Measurements from ENCODE around the gene KLHL10. TPM values are rescaled to one million over a fixed set of nuclear protein-coding genes. Genes with fewer than 3 reads are reported as not detected.
A peak's percentile ranks its signal among the peaks of the same experiment; 100 is the strongest.

Gene KLHL10
- total and polyA plus RNA-seq, 2 experiments from 2014 or later, result 0.13 to 0.42 TPM

GRCh38 chr17:41885733-41886132 is 48.1 kb downstream of the KLHL10 start:
- Mint-ChIP-seq H3K36me3 (ENCODE audit: low read depth) (peaks cover 93% of the 10 kb centered on the region), H3K4me1 (peaks cover 3% of the 10 kb centered on the region; the same call in 1 of the 3 replicates), H3K27me3 (ENCODE audit: insufficient read depth, low read depth, poor library complexity) (peaks cover 8% of the 10 kb centered on the region), H3K4me3 (no peak overlapping the region), H3K27ac (no peak overlapping the region), H3K9me3 (no peaks in the 10 kb centered on the region; the same call in 2 of the 3 replicates)
- no peak overlapping the region for H3K4me2 ChIP-seq
- ATAC-seq (peak; percentile 42; the same call in 2 of the 3 replicates), DNase-seq (ENCODE audit: low spot score) (peak; percentile 13)
- H3K27ac ChIP-seq (ENCODE audit: low read depth), result 0 out of 2 replicates have a peak overlapping the region, but pooled peaks have one; percentile 9
- no peak for TF ChIP-seq POLR2AphosphoS5 (IDR thresholded peaks at IDR 0.05; ENCODE audit: low read depth)
- TF ChIP-seq CTCF (conservative IDR thresholded peaks at IDR 0.05; ENCODE audit: low read depth in 2 of 2), result peak; percentile 26 to 53; a peak in 2 of 4 replicates
- no peak overlapping the region for H3K4me3 ChIP-seq
- H2AFZ ChIP-seq, result no peak overlapping the region
- no peaks in the 10 kb centered on the region for H3K4me1 ChIP-seq (ENCODE audit: insufficient read depth)
- H3K27me3 ChIP-seq (ENCODE audit: insufficient read depth), result no peaks in the 10 kb centered on the region
- peaks cover 20% of the 10 kb centered on the region for H4K20me1 ChIP-seq (replicated peaks; ENCODE audit: insufficient read depth)
- no peaks in the 10 kb centered on the region for H3K9me2 ChIP-seq (ENCODE audit: insufficient read depth)
- peaks cover 77% of the 10 kb centered on the region for H3K36me3 ChIP-seq (ENCODE audit: insufficient read depth)
- H3F3A ChIP-seq (replicated peaks; ENCODE audit: low read depth), result peaks cover 51% of the 10 kb centered on the region
- H3K79me2 ChIP-seq (replicated peaks; ENCODE audit: insufficient read depth), result peaks cover 33% of the 10 kb centered on the region; the same call in 1 of the 2 replicates

DNA sequence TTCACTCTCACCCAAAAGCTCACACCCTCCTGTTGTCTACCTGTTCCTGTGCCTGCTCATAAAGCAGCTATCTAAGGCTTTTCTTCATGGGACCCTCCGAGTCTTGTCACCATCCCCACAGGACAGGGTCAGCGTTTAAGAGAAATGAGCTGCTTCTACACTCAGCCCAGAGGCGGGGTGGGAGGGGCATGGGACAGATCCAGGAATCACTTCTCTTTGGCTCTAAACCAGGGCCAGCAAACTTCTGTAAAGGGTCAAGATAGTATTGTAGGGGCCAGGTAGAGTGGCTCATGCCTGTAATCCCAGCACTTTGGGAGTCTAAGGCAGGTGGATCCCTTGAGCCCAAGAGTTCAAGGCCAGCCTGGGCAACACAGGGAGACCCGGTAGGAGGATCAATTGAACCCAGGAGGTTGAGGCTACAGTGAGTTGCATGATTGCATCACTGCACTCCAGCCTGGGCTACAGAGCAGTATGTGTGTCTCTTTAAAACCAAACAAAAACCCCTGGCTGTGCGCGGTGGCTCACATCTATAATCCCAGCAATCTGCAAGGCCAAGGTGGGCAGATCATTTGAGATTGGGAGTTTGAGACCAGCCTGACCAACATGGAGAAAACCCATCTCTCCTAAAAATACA is 50.8 kb downstream of the KLHL10 start:
- no peak overlapping the region for H3K27ac Mint-ChIP-seq
- H3K4me1 ChIP-seq (ENCODE audit: insufficient read depth), result no peaks in the 10 kb centered on the region
- H3K4me3 Mint-ChIP-seq, result no peak overlapping the region
- H4K20me1 ChIP-seq (replicated peaks; ENCODE audit: insufficient read depth), result peaks cover 32% of the 10 kb centered on the region
- peaks cover 50% of the 10 kb centered on the region for H3F3A ChIP-seq (replicated peaks; ENCODE audit: low read depth)
- peaks cover 18% of the 10 kb centered on the region; the same call in 1 of the 2 replicates for H3K79me2 ChIP-seq (replicated peaks; ENCODE audit: insufficient read depth)
- no peaks in the 10 kb centered on the region for H3K9me2 ChIP-seq (ENCODE audit: insufficient read depth)
- no peaks in the 10 kb centered on the region for H3K27me3 ChIP-seq (ENCODE audit: insufficient read depth)
- H3K36me3 Mint-ChIP-seq (ENCODE audit: low read depth), result peaks cover 90% of the 10 kb centered on the region
- peaks cover 8% of the 10 kb centered on the region for H3K27me3 Mint-ChIP-seq (ENCODE audit: insufficient read depth, low read depth, poor library complexity)
- H3K9me3 Mint-ChIP-seq, result no peaks in the 10 kb centered on the region; the same call in 2 of the 3 replicates
- ATAC-seq (no peak), DNase-seq (ENCODE audit: low spot score) (no peak)
- H2AFZ ChIP-seq, result no peak overlapping the region
- H3K27ac ChIP-seq (ENCODE audit: low read depth), result no peak overlapping the region
- no peaks in the 10 kb centered on the region for H3K4me1 Mint-ChIP-seq
- H3K4me2 ChIP-seq, result no peak overlapping the region
- no peak overlapping the region for H3K4me3 ChIP-seq
- H3K36me3 ChIP-seq (ENCODE audit: insufficient read depth), result peaks cover 87% of the 10 kb centered on the region
- no peak for TF ChIP-seq EZH2 (IDR thresholded peaks at IDR 0.05; ENCODE audit: low read depth, unreplicated experiment)
- TF ChIP-seq STAT1 (IDR thresholded peaks at IDR 0.05; ENCODE audit: unreplicated experiment), result no peak
- no peak for TF ChIP-seq CREB1 (CRISPR knock-in tag; IDR thresholded peaks at IDR 0.05; ENCODE audit: low read depth)
- TF ChIP-seq ZNF331 (CRISPR knock-in tag; IDR thresholded peaks at IDR 0.05; ENCODE audit: low read depth), result no peak
- TF ChIP-seq ETS1 (IDR thresholded peaks at IDR 0.05), result no peak
- no peak for TF ChIP-seq POLR2AphosphoS5 (IDR thresholded peaks at IDR 0.05; ENCODE audit: low read depth)
- TF ChIP-seq, protein P1, sequence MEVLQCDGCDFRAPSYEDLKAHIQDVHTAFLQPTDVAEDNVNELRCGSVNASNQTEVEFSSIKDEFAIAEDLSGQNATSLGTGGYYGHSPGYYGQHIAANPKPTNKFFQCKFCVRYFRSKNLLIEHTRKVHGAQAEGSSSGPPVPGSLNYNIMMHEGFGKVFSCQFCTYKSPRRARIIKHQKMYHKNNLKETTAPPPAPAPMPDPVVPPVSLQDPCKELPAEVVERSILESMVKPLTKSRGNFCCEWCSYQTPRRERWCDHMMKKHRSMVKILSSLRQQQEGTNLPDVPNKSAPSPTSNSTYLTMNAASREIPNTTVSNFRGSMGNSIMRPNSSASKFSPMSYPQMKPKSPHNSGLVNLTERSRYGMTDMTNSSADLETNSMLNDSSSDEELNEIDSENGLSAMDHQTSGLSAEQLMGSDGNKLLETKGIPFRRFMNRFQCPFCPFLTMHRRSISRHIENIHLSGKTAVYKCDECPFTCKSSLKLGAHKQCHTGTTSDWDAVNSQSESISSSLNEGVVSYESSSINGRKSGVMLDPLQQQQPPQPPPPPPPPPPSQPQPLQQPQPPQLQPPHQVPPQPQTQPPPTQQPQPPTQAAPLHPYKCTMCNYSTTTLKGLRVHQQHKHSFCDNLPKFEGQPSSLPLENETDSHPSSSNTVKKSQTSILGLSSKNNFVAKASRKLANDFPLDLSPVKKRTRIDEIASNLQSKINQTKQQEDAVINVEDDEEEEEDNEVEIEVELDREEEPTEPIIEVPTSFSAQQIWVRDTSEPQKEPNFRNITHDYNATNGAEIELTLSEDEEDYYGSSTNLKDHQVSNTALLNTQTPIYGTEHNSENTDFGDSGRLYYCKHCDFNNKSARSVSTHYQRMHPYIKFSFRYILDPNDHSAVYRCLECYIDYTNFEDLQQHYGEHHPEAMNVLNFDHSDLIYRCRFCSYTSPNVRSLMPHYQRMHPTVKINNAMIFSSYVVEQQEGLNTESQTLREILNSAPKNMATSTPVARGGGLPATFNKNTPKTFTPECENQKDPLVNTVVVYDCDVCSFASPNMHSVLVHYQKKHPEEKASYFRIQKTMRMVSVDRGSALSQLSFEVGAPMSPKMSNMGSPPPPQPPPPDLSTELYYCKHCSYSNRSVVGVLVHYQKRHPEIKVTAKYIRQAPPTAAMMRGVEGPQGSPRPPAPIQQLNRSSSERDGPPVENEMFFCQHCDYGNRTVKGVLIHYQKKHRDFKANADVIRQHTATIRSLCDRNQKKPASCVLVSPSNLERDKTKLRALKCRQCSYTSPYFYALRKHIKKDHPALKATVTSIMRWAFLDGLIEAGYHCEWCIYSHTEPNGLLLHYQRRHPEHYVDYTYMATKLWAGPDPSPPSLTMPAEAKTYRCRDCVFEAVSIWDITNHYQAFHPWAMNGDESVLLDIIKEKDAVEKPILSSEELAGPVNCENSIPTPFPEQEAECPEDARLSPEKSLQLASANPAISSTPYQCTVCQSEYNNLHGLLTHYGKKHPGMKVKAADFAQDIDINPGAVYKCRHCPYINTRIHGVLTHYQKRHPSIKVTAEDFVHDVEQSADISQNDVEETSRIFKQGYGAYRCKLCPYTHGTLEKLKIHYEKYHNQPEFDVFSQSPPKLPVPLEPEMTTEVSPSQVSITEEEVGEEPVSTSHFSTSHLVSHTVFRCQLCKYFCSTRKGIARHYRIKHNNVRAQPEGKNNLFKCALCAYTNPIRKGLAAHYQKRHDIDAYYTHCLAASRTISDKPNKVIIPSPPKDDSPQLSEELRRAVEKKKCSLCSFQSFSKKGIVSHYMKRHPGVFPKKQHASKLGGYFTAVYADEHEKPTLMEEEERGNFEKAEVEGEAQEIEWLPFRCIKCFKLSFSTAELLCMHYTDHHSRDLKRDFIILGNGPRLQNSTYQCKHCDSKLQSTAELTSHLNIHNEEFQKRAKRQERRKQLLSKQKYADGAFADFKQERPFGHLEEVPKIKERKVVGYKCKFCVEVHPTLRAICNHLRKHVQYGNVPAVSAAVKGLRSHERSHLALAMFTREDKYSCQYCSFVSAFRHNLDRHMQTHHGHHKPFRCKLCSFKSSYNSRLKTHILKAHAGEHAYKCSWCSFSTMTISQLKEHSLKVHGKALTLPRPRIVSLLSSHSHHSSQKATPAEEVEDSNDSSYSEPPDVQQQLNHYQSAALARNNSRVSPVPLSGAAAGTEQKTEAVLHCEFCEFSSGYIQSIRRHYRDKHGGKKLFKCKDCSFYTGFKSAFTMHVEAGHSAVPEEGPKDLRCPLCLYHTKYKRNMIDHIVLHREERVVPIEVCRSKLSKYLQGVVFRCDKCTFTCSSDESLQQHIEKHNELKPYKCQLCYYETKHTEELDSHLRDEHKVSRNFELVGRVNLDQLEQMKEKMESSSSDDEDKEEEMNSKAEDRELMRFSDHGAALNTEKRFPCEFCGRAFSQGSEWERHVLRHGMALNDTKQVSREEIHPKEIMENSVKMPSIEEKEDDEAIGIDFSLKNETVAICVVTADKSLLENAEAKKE (CRISPR knock-in tag; IDR thresholded peaks at IDR 0.05), result no peak
- TF ChIP-seq EZH2phosphoT487 (IDR thresholded peaks at IDR 0.05; ENCODE audit: unreplicated experiment), result no peak
- TF ChIP-seq JUNB (IDR thresholded peaks at IDR 0.05; ENCODE audit: unreplicated experiment), result no peak
- no peak for TF ChIP-seq NANOG (IDR thresholded peaks at IDR 0.05; ENCODE audit: borderline replicate concordance)

All from GM23338 (cell line).